HepG2 (cell line): ENCODE data around the gene ZBP1. TPM values are rescaled to one million over a fixed set of nuclear protein-coding genes. Genes with fewer than 3 reads are reported as not detected.

Experiments used
- ARHGAP35 ChIP-seq: sonication (generic); formaldehyde crosslinking; IDR thresholded peaks from 2 replicates; pipeline ENCODE4 v1.9.0; 2022; ENCODE audit warnings: mild to moderate bottlenecking, inconsistent platforms, moderate library complexity, missing genetic modification reagents, borderline replicate concordance
- DDIT3 ChIP-seq: sonication (generic); formaldehyde crosslinking; IDR thresholded peaks from 2 replicates; pipeline ENCODE4 v1.4.0; 2020; ENCODE audit warnings: mild to moderate bottlenecking, missing genetic modification reagents
- E2F5 ChIP-seq: sonication (generic); formaldehyde crosslinking; conservative IDR thresholded peaks from 2 replicates; pipeline ENCODE4 v1.4.0; 2020; ENCODE audit warnings: missing genetic modification reagents
- ETV6 ChIP-seq: sonication (generic); formaldehyde crosslinking; conservative IDR thresholded peaks from 2 replicates; pipeline ENCODE4 v1.4.0; 2020; ENCODE audit warnings: missing genetic modification reagents
- GTF2F1 ChIP-seq: fragments of 150-350 bp; IDR thresholded peaks from 2 replicates; pipeline ENCODE4 v1.6.1; 2014; ENCODE audit warnings: low read length
- HOXA7 ChIP-seq: sonication (generic); formaldehyde crosslinking; IDR thresholded peaks from 2 replicates; pipeline ENCODE4 v1.8.1; 2022; ENCODE audit warnings: mild to moderate bottlenecking, missing genetic modification reagents, moderate library complexity
- JUND ChIP-seq: sonication (generic); formaldehyde crosslinking; IDR thresholded peaks from 2 replicates; pipeline ENCODE4 v1.8.0; 2022; ENCODE audit warnings: mild to moderate bottlenecking, missing genetic modification reagents
- NFIC ChIP-seq: IDR thresholded peaks from 2 replicates; pipeline ENCODE4 v1.6.1; 2012; ENCODE audit warnings: mild to moderate bottlenecking, low read length, inconsistent platforms
- PBX2 ChIP-seq: IDR thresholded peaks from 2 replicates; pipeline ENCODE4 v1.6.1; 2016; ENCODE audit warnings: control low read depth
- REST ChIP-seq, 2 experiments: IDR thresholded peaks; 2 replicates each; pipeline ENCODE4 v1.6.1; 2011 to 2012; ENCODE audit warnings: low read length in 2 of 2, borderline replicate concordance in 1 of 2, low read depth in 1 of 2, mild to moderate bottlenecking in 1 of 2, moderate library complexity in 1 of 2
- RFXANK ChIP-seq: IDR thresholded peaks from 2 replicates; pipeline ENCODE4 v1.6.1; 2016
- SP2 ChIP-seq: sonication (generic); formaldehyde crosslinking; IDR thresholded peaks from 2 replicates; pipeline ENCODE4 v1.5.1; 2020; ENCODE audit warnings: mild to moderate bottlenecking, missing genetic modification reagents
- SRF ChIP-seq: IDR thresholded peaks from 2 replicates; pipeline ENCODE4 v1.6.1; 2011; ENCODE audit warnings: mild to moderate bottlenecking, low read depth, low read length, moderate library complexity
- TEAD3 ChIP-seq: optimal IDR thresholded peaks from 2 replicates; pipeline ENCODE3; 2016; ENCODE audit warnings: borderline replicate concordance
- ZEB1 ChIP-seq: IDR thresholded peaks from 2 replicates; pipeline ENCODE4 v1.6.1; 2012; ENCODE audit warnings: mild to moderate bottlenecking, low read depth, inconsistent platforms; ENCODE audit not compliant: insufficient replicate concordance
- ZFP37 ChIP-seq: sonication (generic); formaldehyde crosslinking; IDR thresholded peaks from 2 replicates; pipeline ENCODE4 v1.4.0; 2020; ENCODE audit warnings: missing genetic modification reagents, borderline replicate concordance
- ZNF335 ChIP-seq: sonication (generic); formaldehyde crosslinking; IDR thresholded peaks from 2 replicates; pipeline ENCODE4 v1.4.0; 2020; ENCODE audit warnings: missing genetic modification reagents
- ZSCAN31 ChIP-seq: sonication (generic); formaldehyde crosslinking; IDR thresholded peaks from 2 replicates; pipeline ENCODE4 v1.5.0; 2020; ENCODE audit warnings: low read depth, mild to moderate bottlenecking, missing genetic modification reagents
- polyA plus RNA-seq, 8 experiments: library from polyadenylated mRNA; depleted of rRNA in 3 of 8; stranded (reverse) in 7 of 8; unstranded in 1 of 8; fragments of >200 nt; fragmentation: Illumina TruSeq in 4 of 8; extraction: Trizol in 4 of 8; gene quantifications; 2 replicates each; pipeline versions ENCODE4 v1.2.1 to v1.2.3, GENCODE V29; 2011 to 2016; ENCODE audit warnings: low read depth in 4 of 8, missing spikeins in 1 of 8, mixed read lengths in 1 of 8; ENCODE audit not compliant: insufficient read depth in 1 of 8
- total RNA-seq, 5 experiments: library from RNA; depleted of rRNA; stranded (reverse); fragments of >200 nt; fragmentation: Illumina TruSeq; extraction: Trizol; gene quantifications; 2 replicates each; pipeline ENCODE4 v1.2.3, GENCODE V29; 2016; ENCODE audit warnings: low read depth in 1 of 5
- TF ChIP-seq, protein P1 (sequence below): sonication (generic); formaldehyde crosslinking; IDR thresholded peaks from 2 replicates; pipeline ENCODE4 v1.4.0; 2020; ENCODE audit warnings: mild to moderate bottlenecking, missing genetic modification reagents
- TF ChIP-seq, protein P2 (sequence below): IDR thresholded peaks from 2 replicates; pipeline ENCODE4 v1.6.1; 2016; ENCODE audit warnings: mild to moderate bottlenecking

ZBP1 gene
- total and polyA plus RNA-seq, 2 of the 13 experiments (the other 11 are each of a cell fraction or from before 2014, with no cell fraction given), result not detected

DNA sequence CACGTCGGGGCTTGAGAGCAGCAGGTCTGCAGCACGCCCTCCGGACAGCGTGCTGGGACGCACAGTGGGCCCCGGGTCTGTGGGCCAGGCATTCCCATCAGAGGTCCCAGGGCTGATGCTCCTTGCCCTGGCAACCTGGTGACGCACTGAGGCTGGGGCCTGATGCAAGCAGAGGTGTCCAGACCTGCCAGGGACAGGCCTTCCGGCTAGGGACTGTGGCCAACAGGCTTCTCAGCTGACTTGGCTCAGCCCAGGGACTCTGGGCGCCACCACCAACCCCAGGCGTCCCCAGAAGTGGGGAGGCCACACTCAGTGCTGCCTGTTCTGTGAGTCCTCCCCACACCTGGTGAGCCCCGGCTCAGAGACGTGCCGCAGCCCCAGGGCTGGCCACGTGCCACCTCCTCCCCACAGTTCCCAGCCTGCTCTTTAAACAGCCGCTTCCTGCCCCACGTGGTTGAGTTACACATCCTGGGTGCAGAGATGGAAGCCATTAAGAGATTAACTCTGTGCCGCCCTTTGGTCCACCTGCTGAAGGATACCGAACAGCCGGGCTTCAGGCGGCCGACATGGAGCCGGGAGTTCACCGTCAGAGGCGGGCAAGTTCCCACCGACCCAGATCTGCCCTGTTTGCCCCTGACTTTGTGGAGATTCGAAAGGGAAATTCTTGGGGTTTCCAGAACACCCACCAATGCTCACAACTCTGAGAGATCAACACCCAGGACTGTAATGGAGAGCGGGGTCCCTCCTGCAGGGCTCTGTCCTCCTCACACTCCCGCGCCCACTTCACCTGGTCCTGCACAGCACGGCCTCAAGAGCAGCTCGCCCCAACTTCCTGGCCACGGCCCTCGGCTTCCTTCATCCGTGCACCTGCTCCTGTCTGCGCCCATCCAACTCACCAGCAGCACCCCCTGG lies 37.6 kb upstream of the ZBP1 start (continued):
- TF ChIP-seq, protein P1, sequence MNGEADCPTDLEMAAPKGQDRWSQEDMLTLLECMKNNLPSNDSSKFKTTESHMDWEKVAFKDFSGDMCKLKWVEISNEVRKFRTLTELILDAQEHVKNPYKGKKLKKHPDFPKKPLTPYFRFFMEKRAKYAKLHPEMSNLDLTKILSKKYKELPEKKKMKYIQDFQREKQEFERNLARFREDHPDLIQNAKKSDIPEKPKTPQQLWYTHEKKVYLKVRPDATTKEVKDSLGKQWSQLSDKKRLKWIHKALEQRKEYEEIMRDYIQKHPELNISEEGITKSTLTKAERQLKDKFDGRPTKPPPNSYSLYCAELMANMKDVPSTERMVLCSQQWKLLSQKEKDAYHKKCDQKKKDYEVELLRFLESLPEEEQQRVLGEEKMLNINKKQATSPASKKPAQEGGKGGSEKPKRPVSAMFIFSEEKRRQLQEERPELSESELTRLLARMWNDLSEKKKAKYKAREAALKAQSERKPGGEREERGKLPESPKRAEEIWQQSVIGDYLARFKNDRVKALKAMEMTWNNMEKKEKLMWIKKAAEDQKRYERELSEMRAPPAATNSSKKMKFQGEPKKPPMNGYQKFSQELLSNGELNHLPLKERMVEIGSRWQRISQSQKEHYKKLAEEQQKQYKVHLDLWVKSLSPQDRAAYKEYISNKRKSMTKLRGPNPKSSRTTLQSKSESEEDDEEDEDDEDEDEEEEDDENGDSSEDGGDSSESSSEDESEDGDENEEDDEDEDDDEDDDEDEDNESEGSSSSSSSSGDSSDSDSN (CRISPR knock-in tag), result no peak
- TF ChIP-seq HOXA7, result no peak
- TF ChIP-seq ZFP37 (CRISPR knock-in tag), result no peak
- TF ChIP-seq ZEB1, result no peak
- TF ChIP-seq NFIC, result no peak
- TF ChIP-seq, protein P2, sequence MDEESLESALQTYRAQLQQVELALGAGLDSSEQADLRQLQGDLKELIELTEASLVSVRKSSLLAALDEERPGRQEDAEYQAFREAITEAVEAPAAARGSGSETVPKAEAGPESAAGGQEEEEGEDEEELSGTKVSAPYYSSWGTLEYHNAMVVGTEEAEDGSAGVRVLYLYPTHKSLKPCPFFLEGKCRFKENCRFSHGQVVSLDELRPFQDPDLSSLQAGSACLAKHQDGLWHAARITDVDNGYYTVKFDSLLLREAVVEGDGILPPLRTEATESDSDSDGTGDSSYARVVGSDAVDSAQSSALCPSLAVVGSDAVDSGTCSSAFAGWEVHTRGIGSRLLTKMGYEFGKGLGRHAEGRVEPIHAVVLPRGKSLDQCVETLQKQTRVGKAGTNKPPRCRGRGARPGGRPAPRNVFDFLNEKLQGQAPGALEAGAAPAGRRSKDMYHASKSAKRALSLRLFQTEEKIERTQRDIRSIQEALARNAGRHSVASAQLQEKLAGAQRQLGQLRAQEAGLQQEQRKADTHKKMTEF (CRISPR knock-in tag), result no peak
- TF ChIP-seq GTF2F1, result no peak
- TF ChIP-seq RFXANK, result no peak
- no peak for TF ChIP-seq ETV6 (CRISPR knock-in tag)
- TF ChIP-seq ARHGAP35, result no peak
- TF ChIP-seq ZSCAN31, result no peak
- no peak for TF ChIP-seq JUND (CRISPR knock-in tag)
- no peak for TF ChIP-seq E2F5 (CRISPR knock-in tag)
- no peak for TF ChIP-seq SP2 (CRISPR knock-in tag)
- no peak for TF ChIP-seq TEAD3 (CRISPR knock-in tag)
- TF ChIP-seq SRF, result no peak
- TF ChIP-seq DDIT3 (CRISPR knock-in tag), result no peak
- TF ChIP-seq REST (IDR thresholded peaks at IDR 0.05; ENCODE audit: borderline replicate concordance in 1 of 2, low read depth in 1 of 2, low read length in 2 of 2), result no peak
- TF ChIP-seq PBX2 (CRISPR knock-in tag), result no peak
- no peak for TF ChIP-seq ZNF335 (CRISPR knock-in tag)
